ENCODE data around the gene ATPAF1.

DNA sequence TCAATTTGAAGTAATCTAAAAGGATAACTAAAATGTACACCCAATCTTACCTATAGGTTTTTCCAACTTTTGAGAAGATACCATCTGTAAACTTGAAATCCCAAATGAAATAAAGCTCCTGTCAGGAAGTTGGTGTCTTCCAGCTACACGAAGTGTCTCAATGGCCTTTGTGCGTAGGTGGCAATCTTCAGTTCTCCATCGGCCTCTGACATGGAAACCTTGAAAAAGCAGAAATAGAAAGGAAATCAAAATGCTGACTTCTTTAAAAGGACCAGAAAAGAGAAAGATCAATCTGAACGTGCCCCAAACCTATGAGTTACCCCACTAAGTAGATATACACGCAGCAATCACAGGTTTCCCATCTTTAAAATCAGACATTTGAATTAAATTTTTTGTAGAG lies 74.1 kb downstream of the ATPAF1 start:
- TF ChIP-seq, protein P1, sequence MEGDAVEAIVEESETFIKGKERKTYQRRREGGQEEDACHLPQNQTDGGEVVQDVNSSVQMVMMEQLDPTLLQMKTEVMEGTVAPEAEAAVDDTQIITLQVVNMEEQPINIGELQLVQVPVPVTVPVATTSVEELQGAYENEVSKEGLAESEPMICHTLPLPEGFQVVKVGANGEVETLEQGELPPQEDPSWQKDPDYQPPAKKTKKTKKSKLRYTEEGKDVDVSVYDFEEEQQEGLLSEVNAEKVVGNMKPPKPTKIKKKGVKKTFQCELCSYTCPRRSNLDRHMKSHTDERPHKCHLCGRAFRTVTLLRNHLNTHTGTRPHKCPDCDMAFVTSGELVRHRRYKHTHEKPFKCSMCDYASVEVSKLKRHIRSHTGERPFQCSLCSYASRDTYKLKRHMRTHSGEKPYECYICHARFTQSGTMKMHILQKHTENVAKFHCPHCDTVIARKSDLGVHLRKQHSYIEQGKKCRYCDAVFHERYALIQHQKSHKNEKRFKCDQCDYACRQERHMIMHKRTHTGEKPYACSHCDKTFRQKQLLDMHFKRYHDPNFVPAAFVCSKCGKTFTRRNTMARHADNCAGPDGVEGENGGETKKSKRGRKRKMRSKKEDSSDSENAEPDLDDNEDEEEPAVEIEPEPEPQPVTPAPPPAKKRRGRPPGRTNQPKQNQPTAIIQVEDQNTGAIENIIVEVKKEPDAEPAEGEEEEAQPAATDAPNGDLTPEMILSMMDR (IDR thresholded peaks at IDR 0.05): no peak
- TF ChIP-seq, protein P2, sequence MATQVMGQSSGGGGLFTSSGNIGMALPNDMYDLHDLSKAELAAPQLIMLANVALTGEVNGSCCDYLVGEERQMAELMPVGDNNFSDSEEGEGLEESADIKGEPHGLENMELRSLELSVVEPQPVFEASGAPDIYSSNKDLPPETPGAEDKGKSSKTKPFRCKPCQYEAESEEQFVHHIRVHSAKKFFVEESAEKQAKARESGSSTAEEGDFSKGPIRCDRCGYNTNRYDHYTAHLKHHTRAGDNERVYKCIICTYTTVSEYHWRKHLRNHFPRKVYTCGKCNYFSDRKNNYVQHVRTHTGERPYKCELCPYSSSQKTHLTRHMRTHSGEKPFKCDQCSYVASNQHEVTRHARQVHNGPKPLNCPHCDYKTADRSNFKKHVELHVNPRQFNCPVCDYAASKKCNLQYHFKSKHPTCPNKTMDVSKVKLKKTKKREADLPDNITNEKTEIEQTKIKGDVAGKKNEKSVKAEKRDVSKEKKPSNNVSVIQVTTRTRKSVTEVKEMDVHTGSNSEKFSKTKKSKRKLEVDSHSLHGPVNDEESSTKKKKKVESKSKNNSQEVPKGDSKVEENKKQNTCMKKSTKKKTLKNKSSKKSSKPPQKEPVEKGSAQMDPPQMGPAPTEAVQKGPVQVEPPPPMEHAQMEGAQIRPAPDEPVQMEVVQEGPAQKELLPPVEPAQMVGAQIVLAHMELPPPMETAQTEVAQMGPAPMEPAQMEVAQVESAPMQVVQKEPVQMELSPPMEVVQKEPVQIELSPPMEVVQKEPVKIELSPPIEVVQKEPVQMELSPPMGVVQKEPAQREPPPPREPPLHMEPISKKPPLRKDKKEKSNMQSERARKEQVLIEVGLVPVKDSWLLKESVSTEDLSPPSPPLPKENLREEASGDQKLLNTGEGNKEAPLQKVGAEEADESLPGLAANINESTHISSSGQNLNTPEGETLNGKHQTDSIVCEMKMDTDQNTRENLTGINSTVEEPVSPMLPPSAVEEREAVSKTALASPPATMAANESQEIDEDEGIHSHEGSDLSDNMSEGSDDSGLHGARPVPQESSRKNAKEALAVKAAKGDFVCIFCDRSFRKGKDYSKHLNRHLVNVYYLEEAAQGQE (IDR thresholded peaks at IDR 0.05; ENCODE audit: insufficient read depth in 1 of 2, low read depth in 2 of 2, low read length in 1 of 2): no peak
- TF ChIP-seq POLR2AphosphoS5 (IDR thresholded peaks at IDR 0.05; ENCODE audit: low read depth, low read length) (no peak), TCF7L2 (IDR thresholded peaks at IDR 0.05; ENCODE audit: low read depth, low read length) (no peak), SIN3A (IDR thresholded peaks at IDR 0.05; ENCODE audit: borderline replicate concordance, insufficient read depth, low read depth, low read length) (no peak)

Measured in Panc1 (cell line).